K562 (cell line): Measurements from ENCODE around the gene ADCY6. TPM values are rescaled to one million over a fixed set of nuclear protein-coding genes. Genes with fewer than 3 reads are reported as not detected.

ENCODE experiments used
- BRF1 ChIP-seq: IDR thresholded peaks from 3 replicates; pipeline ENCODE4 v1.6.1; 2011; ENCODE audit warnings: borderline replicate concordance, mild to moderate bottlenecking; ENCODE audit not compliant: insufficient read length; ENCODE audit errors: extremely low read depth
- GABPB1 ChIP-seq: sonication (generic); formaldehyde crosslinking; IDR thresholded peaks from 2 replicates; pipeline ENCODE4 v1.8.0; 2022; ENCODE audit warnings: mild to moderate bottlenecking, missing genetic modification reagents
- IRF2 ChIP-seq: sonication (generic); formaldehyde crosslinking; IDR thresholded peaks from 2 replicates; pipeline ENCODE4 v1.8.1; 2022; ENCODE audit warnings: mild to moderate bottlenecking, missing genetic modification reagents
- MTA1 ChIP-seq: fragments of 450-650 bp; IDR thresholded peaks from 2 replicates; pipeline ENCODE4 v1.6.1; 2017; ENCODE audit warnings: borderline replicate concordance
- NR1H2 ChIP-seq: sonication (generic); formaldehyde crosslinking; IDR thresholded peaks from 2 replicates; pipeline ENCODE4 v1.4.0; 2020; ENCODE audit warnings: mild to moderate bottlenecking, missing genetic modification reagents
- SREBF2 ChIP-seq: sonication (generic); formaldehyde crosslinking; IDR thresholded peaks from 2 replicates; pipeline ENCODE4 v1.4.0; 2020; ENCODE audit warnings: mild to moderate bottlenecking, missing genetic modification reagents
- ZNF3 ChIP-seq: fragments of 250-450 bp; sonication (Bioruptor Pico); IDR thresholded peaks from 2 replicates; pipeline ENCODE4 v1.5.0; 2021; ENCODE audit warnings: mild to moderate bottlenecking, moderate library complexity
- ZNF507 ChIP-seq: conservative IDR thresholded peaks from 2 replicates; pipeline ENCODE4 v1.6.1; 2017; ENCODE audit warnings: missing genetic modification characterization, missing compliant biosample characterization
- polyA plus RNA-seq, 8 experiments: library from polyadenylated mRNA; depleted of rRNA in 4 of 8; stranded (reverse) in 5 of 8; unstranded in 3 of 8; fragments of >200 nt; fragmentation: Nextera tagmentation in 2 of 8; fragmentation: Illumina TruSeq in 1 of 8; extraction: Ambion mirVana in 2 of 8; extraction: Trizol in 1 of 8; gene quantifications; 2 replicates each; pipeline versions ENCODE4 v1.2.1 to v1.2.3, GENCODE V29; 2011 to 2014; ENCODE audit warnings: inconsistent platforms in 1 of 8, missing spikeins in 1 of 8
- total RNA-seq, 7 experiments: library from RNA; depleted of rRNA in 6 of 7; stranded (reverse); fragments of >200 nt in 6 of 7; fragmentation: Illumina TruSeq in 2 of 7; extraction: Trizol in 2 of 7; gene quantifications; 2 replicates each; pipeline versions ENCODE4 v1.2.1 to v1.2.3, GENCODE V29; 2011 to 2021; ENCODE audit warnings: low replicate concordance in 1 of 7
- TF ChIP-seq, protein P1 (sequence below), 2 experiments: fragments of 450-650 bp; formaldehyde crosslinking in 1 of 2; IDR thresholded peaks; 2 replicates each; pipeline versions ENCODE4 v1.4.0 to v1.6.1; 2014 to 2020; ENCODE audit warnings: mild to moderate bottlenecking in 2 of 2, borderline replicate concordance in 1 of 2, low read depth in 1 of 2
- TF ChIP-seq, protein P2 (sequence below): fragments of 150-350 bp; IDR thresholded peaks from 2 replicates; pipeline ENCODE4 v1.6.1; 2014; ENCODE audit warnings: low read depth, mild to moderate bottlenecking, low read length, borderline replicate concordance
- TF ChIP-seq, protein P3 (sequence below): fragments of 450-650 bp; formaldehyde crosslinking; IDR thresholded peaks from 2 replicates; pipeline ENCODE4 v1.4.0; 2020; ENCODE audit warnings: mild to moderate bottlenecking, moderate library complexity
- TF ChIP-seq, protein P4 (sequence below): fragments of 450-650 bp; IDR thresholded peaks from 2 replicates; pipeline ENCODE4 v1.6.1; 2014; ENCODE audit warnings: low read depth, mild to moderate bottlenecking, moderate library complexity, borderline replicate concordance

Gene ADCY6
- total and polyA plus RNA-seq, 9 of the 15 experiments (the other 6 are each of a cell fraction or from before 2014, with no cell fraction given): 0.01 to 1.0 (median 0.53) TPM

DNA sequence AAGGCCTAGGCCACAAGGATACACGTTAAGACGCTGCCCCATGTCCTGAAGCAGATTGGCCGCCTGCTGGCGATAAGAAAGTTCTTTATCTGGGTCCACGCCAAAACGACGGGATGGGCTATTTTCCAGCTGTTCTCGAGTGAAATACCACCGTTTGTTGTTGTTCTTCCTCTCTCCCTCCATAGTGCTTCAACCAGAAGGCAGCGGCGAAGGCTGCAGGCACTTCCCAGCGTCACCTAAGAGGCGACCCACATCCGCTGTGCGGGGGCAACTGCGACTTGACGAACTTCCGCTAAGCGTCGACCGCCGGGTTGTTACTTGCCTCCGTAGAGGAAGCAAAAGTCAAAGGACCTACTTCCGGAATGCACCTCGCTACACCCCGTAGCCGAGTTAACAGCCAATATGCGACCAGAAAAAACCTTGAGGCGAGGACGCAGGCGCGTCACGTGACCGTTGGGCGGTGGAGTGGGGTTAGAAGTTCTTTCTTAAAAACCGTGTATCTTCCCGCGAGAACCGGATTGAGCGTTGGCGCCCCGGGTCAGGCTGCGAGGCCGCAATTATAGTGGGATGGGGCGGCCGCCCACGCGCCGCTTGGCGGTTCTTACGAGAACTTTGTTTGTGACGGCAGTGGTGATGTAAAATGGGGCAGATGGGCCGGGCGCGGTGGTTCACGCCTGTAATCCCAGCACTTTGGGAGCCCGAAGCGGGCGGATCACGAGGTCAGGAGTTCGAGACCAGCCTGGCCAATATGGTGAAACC, 72.2 kb downstream of the ADCY6 start, which contains the start of gene CCNT1 (continued):
- TF ChIP-seq, protein P1, sequence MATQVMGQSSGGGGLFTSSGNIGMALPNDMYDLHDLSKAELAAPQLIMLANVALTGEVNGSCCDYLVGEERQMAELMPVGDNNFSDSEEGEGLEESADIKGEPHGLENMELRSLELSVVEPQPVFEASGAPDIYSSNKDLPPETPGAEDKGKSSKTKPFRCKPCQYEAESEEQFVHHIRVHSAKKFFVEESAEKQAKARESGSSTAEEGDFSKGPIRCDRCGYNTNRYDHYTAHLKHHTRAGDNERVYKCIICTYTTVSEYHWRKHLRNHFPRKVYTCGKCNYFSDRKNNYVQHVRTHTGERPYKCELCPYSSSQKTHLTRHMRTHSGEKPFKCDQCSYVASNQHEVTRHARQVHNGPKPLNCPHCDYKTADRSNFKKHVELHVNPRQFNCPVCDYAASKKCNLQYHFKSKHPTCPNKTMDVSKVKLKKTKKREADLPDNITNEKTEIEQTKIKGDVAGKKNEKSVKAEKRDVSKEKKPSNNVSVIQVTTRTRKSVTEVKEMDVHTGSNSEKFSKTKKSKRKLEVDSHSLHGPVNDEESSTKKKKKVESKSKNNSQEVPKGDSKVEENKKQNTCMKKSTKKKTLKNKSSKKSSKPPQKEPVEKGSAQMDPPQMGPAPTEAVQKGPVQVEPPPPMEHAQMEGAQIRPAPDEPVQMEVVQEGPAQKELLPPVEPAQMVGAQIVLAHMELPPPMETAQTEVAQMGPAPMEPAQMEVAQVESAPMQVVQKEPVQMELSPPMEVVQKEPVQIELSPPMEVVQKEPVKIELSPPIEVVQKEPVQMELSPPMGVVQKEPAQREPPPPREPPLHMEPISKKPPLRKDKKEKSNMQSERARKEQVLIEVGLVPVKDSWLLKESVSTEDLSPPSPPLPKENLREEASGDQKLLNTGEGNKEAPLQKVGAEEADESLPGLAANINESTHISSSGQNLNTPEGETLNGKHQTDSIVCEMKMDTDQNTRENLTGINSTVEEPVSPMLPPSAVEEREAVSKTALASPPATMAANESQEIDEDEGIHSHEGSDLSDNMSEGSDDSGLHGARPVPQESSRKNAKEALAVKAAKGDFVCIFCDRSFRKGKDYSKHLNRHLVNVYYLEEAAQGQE (IDR thresholded peaks at IDR 0.05; ENCODE audit: borderline replicate concordance): peak; percentile 95
- TF ChIP-seq, protein P1 (CRISPR knock-in tag; IDR thresholded peaks at IDR 0.05; ENCODE audit: low read depth): no peak
- TF ChIP-seq ZNF3 (CRISPR knock-in tag) (no peak), IRF2 (CRISPR knock-in tag) (no peak), BRF1 (no peak), SREBF2 (CRISPR knock-in tag) (no peak), GABPB1 (CRISPR knock-in tag) (peak; percentile 99), ZNF507 (tag) (no peak), NR1H2 (CRISPR knock-in tag) (no peak), MTA1 (peak; percentile 98)
- TF ChIP-seq, protein P2, sequence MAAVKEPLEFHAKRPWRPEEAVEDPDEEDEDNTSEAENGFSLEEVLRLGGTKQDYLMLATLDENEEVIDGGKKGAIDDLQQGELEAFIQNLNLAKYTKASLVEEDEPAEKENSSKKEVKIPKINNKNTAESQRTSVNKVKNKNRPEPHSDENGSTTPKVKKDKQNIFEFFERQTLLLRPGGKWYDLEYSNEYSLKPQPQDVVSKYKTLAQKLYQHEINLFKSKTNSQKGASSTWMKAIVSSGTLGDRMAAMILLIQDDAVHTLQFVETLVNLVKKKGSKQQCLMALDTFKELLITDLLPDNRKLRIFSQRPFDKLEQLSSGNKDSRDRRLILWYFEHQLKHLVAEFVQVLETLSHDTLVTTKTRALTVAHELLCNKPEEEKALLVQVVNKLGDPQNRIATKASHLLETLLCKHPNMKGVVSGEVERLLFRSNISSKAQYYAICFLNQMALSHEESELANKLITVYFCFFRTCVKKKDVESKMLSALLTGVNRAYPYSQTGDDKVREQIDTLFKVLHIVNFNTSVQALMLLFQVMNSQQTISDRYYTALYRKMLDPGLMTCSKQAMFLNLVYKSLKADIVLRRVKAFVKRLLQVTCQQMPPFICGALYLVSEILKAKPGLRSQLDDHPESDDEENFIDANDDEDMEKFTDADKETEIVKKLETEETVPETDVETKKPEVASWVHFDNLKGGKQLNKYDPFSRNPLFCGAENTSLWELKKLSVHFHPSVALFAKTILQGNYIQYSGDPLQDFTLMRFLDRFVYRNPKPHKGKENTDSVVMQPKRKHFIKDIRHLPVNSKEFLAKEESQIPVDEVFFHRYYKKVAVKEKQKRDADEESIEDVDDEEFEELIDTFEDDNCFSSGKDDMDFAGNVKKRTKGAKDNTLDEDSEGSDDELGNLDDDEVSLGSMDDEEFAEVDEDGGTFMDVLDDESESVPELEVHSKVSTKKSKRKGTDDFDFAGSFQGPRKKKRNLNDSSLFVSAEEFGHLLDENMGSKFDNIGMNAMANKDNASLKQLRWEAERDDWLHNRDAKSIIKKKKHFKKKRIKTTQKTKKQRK: no peak
- TF ChIP-seq, protein P3, sequence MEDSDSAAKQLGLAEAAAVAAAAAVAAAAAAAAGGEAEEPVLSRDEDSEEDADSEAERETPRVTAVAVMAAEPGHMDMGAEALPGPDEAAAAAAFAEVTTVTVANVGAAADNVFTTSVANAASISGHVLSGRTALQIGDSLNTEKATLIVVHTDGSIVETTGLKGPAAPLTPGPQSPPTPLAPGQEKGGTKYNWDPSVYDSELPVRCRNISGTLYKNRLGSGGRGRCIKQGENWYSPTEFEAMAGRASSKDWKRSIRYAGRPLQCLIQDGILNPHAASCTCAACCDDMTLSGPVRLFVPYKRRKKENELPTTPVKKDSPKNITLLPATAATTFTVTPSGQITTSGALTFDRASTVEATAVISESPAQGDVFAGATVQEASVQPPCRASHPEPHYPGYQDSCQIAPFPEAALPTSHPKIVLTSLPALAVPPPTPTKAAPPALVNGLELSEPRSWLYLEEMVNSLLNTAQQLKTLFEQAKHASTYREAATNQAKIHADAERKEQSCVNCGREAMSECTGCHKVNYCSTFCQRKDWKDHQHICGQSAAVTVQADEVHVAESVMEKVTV (CRISPR knock-in tag): no peak
- TF ChIP-seq, protein P4, sequence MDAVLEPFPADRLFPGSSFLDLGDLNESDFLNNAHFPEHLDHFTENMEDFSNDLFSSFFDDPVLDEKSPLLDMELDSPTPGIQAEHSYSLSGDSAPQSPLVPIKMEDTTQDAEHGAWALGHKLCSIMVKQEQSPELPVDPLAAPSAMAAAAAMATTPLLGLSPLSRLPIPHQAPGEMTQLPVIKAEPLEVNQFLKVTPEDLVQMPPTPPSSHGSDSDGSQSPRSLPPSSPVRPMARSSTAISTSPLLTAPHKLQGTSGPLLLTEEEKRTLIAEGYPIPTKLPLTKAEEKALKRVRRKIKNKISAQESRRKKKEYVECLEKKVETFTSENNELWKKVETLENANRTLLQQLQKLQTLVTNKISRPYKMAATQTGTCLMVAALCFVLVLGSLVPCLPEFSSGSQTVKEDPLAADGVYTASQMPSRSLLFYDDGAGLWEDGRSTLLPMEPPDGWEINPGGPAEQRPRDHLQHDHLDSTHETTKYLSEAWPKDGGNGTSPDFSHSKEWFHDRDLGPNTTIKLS: peak; percentile 95
